ENCODE results near the gene ISG15.

- TF ChIP-seq USF1 (IDR thresholded peaks at IDR 0.05) (no peak), ZBTB7A (IDR thresholded peaks at IDR 0.05; ENCODE audit: low read depth) (peak; percentile 47; the same call in 1 of the 2 replicates), EP300 (IDR thresholded peaks at IDR 0.05; ENCODE audit: borderline replicate concordance) (no peak), RAD21 (IDR thresholded peaks at IDR 0.05; ENCODE audit: low read depth) (peak; percentile 23; the same call in 1 of the 2 replicates), CREB1 (IDR thresholded peaks at IDR 0.05; ENCODE audit: low read depth) (no peak), FOXM1 (IDR thresholded peaks at IDR 0.05; ENCODE audit: borderline replicate concordance, low read depth) (no peak)
- TF ChIP-seq, protein P1, sequence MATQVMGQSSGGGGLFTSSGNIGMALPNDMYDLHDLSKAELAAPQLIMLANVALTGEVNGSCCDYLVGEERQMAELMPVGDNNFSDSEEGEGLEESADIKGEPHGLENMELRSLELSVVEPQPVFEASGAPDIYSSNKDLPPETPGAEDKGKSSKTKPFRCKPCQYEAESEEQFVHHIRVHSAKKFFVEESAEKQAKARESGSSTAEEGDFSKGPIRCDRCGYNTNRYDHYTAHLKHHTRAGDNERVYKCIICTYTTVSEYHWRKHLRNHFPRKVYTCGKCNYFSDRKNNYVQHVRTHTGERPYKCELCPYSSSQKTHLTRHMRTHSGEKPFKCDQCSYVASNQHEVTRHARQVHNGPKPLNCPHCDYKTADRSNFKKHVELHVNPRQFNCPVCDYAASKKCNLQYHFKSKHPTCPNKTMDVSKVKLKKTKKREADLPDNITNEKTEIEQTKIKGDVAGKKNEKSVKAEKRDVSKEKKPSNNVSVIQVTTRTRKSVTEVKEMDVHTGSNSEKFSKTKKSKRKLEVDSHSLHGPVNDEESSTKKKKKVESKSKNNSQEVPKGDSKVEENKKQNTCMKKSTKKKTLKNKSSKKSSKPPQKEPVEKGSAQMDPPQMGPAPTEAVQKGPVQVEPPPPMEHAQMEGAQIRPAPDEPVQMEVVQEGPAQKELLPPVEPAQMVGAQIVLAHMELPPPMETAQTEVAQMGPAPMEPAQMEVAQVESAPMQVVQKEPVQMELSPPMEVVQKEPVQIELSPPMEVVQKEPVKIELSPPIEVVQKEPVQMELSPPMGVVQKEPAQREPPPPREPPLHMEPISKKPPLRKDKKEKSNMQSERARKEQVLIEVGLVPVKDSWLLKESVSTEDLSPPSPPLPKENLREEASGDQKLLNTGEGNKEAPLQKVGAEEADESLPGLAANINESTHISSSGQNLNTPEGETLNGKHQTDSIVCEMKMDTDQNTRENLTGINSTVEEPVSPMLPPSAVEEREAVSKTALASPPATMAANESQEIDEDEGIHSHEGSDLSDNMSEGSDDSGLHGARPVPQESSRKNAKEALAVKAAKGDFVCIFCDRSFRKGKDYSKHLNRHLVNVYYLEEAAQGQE (IDR thresholded peaks at IDR 0.05; ENCODE audit: low read depth): no peak
- TF ChIP-seq, protein P2, sequence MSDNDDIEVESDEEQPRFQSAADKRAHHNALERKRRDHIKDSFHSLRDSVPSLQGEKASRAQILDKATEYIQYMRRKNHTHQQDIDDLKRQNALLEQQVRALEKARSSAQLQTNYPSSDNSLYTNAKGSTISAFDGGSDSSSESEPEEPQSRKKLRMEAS (IDR thresholded peaks at IDR 0.05): peak; percentile 30; the same call in 1 of the 2 replicates
Observed at GRCh38 chr1:1040004-1040991, 27.0 kb downstream of the ISG15 start.

Data from Ishikawa (cell line).